Measurements from ENCODE around the gene IFRD2.
"Not testable (repeated sequence)": the region's sequence is repeated elsewhere in the genome, so short reads cannot be mapped to it uniquely, and the experiment has no call there.

The IFRD2 gene

DNA sequence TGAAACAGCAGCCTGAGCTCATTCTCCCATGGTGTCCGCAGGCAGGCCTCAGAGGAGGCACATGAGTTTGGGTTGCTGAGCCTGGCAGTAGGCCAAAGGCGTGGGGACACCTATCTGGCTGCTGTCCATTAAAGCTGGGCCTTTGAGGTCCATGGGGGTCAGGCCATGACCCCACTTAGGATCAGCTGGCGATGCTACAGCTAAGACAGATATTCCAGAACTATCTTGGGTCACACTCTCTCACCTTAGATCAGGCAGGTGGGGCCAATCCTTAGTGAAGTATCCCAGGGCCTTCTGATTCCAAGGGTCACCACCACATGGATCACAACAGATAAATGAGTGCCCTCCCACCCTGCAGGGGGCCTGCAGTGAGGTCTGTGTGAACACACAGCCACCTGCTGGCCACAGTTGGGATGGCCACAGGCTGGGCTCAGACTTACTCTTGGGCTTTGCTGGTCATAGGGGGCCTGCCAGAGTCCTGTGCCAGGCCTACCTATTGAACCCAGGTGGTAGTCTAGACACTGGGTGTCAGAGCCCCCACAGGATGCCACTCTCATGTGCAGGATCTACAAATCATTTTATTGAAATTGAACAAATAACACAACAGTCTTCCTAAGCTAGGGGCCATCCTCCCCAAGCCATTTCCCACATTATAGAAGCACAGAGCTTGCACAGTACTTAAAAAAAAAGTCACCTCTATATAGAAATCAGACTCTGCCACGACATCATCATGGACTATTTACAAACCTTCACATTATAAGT lies 32.3 kb upstream of the IFRD2 start:
- DNase-seq: peak; percentile 3

DNA sequence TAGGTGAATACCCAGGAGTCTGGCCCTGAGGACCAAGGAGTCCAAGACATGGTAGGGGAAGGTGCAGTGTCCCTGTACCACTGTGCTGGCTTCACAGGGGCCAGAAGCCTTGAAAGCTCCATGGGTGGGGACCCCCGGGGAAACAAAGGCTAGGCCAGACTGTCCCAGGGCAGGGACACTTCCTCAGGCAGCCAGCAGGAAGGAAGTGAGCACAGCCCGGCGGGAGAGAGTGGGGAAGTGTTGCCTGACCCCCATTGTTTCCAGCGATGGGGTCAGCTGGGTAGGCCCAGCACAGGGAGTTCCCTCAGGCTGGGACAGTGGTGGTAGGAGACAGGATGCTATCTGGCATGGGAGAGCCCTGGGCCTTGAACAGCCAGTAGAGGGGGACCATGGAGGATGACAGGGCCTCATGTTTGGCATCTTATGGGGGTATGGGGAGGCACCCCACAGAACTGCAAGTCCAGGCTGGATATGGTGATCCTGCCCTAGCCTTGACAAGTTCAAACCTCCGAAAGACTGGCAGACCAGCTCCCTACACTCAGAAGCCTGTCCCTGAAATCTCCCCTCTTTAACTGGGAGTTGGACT lies 31.5 kb upstream of the IFRD2 start:
- no peak for DNase-seq

DNA sequence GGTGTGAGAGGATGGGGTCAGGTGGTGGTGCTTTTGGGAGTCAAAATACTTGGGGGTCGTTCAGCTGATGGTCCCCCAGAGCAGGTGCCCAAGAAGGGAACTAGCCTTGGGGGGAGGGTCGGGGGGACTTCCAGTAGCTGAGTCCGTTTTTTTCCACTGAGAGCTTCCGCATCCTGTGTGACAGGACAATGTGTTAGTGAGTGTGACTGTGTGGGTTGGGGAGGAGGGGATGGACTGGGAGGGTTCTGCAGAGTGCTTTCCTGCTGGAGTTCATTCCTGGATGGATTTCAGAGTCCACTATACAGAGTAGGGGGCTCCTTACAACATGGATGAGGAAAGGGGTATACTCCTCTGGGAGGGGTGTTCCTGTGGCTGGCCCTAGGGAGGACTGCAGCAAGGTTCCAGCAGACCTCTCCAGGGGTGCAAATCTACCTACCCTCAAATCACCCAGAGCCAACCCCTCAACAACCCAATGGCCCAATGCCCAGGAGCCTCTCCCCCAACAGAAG lies 30.9 kb upstream of the IFRD2 start:
- no peak for DNase-seq

DNA sequence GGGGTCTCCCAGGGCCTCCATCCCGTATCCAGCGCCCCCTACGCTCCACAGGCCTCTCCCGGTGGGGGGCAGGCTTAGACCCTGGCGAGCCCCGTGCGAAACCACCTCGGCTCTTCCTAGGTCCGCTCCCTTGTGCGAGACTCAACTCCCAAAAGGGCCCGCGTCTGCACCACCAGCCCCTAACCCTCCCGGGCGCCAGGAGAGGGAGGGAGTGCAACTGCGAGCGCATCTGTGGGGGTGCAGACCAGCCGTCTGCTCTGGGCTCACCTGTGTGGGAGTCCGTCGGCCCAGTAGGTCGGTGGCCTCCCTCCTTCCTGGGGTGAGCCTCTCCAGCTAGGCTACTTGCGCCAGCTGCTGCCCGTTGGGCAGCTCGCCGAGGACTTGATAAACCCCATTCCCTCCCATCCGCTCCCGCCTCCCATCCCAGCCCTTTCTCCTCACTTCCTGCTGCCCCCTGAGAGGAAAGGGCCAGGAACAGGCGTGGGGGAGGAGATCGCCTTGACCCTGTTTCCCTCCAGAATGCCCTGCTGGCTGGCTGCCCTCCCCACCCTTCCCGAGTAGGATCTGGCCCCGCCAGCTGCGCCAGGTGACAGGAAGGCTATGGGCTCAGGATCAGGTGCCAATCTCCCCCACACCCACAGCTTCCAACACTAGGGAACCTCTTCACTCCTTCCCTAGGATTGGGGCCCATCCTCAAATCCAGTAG lies 30.3 kb upstream of the IFRD2 start, which contains the start of gene HYAL2:
Gene HYAL2, minus strand, starts transcription at position 360 of the 706 bp plus-strand sequence. CDS start 2,256 bp downstream, outside the sequence.
- DNase-seq: no peak

DNA sequence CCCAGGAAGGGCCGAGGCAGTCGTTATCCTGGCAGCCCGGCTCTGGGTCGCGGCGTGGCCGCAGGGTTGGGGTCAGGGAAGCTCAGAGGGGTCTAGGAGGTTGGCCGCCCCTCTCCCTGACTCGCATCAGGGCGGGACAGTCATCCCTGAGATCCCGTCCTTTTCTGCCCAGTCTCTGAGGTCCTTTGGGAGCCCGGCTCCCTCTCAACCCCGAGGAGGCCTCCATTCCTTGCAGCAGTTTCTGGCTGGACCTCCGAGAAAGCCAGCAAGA lies 29.8 kb upstream of the IFRD2 start:
- DNase-seq: no peak

DNA sequence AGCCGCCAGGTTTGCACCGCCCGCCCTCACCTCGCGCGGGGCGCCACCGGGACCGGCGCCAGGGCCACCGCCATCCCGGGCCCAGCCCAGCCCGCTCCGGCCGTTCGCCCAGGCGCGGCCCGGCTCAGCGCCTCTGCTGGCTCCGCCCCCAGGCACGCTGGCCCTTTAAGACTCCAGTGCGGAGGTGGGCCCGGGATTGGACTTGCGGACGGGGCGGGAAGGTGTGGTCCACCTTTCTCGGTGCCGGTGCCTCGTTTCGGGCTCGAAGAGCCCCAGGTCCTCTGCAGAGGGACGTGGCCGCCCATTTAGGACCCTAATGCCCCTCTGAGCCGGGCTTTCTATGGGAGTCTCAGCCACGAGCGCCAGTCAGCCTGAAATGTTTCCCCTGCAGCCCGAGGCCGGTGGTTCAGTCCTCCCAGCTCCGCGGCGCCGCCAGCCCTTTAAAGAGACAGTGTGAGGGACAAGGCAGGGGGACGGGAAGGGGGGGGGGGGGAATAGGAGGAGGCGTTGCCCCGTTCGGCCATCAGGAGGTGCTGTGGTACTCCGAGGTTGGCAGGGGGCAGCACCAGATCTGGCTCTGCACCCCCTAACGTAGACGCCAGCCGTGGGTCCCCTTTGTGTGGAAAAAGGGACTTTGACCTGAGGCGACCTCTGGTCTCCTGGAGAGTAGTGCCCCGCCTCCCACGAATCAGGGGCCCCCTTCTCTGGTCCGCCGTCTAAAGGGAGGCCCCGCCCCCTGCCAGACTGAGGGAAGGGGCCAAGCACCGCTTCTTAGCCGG lies 29.3 kb upstream of the IFRD2 start:
- DNase-seq: no peak

DNA sequence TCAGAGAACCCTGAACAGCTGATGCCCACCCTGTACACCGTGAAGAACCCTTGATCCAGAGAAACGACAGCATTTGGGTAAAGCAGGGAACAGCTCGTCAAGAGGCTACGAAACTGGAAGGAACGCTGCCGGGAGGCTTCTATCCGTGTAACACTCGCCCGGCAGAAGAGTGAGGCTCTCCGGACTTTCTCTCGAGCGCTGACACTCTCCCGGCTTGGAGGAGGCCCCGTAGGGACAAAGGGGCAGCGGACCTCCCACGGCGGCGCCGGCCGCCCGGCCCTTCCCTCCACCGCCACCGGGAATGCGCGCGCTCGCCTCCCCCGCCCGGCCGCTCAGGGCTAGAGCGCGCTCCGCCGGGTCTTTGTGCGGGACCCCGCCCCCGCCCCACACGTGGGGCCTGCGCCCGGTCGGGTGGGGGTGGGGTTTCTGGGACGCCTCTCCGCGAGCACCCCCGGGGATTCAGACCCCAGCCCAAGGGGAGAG lies 28.7 kb upstream of the IFRD2 start:
- no peak for DNase-seq

DNA sequence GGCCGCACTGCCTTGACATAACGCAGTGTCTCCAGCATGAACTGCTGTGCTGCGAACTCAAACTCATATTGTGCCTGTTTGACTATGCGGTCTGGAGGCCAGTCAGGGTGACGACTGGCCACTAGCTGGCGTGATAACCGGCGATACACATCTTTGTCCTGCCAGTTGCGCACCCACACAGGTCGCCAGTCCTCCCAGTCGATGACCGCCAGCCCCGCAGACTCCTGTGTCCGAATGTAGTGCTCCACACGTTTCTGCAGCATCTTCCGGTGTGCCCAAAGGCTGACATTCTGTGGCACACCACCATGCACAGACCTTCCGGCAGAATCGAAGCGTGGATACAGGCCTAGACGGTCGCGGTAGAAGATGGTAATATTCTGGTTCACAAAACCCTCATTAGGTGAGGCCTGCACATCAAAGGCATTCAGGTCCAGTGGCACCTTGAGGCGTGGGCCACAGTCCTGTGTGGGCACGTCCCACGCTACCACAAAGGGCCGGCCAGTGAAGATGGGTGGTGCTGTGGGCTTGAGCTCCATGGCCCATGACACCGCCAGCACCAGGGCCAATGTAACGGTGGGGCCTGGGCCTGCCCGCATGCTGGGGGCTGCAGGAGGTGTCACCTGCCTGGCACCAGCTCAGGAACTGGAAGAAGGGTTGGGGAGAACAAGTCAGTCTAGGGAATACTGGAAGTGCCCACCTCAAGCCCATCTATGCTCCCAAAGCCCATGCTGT lies 27.8 kb upstream of the IFRD2 start:
- DNase-seq: no peak

DNA sequence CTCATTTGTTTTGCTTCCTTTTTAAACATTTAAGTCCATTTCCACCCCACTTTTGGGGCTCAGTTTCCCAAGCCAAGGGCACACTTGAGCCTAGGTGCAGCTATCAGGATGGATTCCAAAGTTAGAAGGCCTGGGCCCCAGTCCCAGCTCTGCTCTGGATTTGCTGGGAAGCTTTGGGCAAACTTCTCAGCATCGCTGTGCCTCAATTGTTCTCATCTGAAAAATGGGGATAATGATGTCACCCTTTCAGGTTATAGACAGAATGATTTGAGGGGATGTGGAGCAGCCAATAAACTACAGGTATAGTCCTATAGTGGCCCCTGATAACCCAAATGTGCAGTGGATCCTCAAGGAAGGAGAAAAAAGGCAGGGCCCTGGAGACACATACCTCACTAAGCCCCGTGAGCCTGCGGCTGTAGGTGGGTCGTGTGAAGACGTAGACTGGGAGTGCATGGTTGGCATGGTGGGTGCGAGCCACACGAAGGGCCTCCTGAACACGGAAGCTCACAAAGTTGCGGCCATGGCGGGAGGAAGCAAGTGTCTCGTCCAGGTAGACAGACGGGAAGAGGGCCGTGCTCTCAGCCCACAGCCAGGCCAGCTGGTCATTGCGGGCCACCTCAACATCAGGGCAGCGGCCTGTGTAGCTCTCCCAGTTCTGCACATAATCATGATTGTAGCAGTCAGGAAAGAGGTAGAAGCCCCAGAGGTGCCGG lies 27.1 kb upstream of the IFRD2 start:
- DNase-seq: no peak

DNA sequence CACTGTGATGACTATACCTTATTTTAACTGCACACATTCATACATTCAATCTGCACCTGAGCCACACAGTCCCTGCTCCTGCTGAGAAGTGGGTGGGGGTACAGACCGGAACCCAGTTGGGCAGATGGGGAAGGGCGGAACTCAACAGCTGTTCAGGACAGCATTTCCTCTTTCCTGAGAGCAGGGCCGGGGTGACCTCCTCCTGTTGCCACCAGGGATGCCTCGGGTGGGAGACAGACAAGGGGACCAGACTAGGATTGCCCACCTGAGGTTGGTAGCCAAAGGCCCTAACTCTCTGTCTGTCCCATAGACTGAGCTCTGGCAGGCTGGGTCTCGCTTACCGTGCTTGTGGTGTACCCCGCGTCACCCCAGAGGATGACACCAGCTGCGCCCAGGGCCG lies 26.4 kb upstream of the IFRD2 start:
- no peak for DNase-seq

DNA sequence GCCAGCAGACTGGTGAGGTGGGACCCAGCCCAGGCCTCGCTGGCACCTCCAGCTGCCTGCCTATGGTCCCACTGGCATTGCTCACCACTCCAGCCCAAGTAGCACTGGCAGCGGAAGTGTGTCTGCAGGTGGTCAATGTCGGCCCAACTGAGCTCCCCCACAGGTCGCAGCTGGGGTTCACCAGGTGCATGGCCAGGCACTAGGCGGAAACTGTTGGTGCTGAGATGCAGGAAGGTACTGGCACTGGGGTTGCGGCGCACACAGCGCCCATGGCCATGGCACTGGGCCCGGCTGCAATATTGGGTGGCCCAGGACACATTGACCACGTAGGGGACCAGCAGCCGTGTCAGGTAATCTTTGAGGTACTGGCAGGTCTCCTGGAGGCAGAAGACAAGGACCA lies 25.9 kb upstream of the IFRD2 start:
- no peak for DNase-seq

DNA sequence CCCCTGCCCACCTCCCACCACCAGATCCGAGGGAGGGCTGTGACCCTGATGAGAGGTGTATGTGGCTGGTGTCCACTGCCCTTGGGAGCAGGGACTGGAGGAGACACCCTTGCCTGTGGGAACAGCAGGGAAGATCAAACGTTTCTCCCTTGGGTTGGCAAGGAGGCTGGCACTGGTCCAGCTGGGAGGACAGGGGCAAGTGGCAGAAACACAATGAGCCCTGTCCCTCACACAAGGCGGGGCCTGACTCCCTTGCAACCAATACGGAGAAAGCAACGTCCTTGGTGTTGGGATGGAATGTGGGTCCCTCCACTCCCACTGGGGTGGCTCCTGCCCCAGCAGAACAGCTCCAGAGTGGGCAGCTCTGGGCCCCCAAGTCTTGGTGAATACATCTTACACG lies 25.1 kb upstream of the IFRD2 start:
- no peak for DNase-seq

DNA sequence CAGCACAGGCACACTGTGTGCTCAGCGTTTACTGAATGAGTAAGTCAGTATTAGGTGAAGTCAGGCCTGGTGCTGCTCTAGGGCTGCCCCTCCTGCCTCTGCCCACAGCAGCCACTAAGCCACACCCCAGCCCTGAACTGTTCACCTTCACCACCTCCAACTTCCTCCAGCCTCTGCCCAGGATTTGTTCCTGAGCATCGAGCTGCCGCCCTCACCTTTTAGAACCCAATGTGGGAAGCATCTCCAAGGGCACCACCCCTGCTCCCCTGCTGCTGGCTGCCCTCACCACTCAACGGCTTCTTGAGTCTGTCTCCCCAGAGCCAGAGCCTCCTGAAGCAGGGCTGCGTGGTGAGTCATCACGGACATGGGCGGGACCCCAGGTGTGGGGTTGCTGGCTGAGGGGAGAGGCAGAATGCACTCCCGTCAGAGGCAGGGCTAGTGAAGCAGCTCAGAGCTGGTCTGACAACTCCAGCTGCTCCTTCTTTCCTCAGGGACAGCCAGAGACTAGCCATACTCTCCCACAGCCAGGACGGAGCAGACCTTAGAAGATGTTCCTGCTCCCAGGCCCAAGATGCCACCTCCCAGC lies 24.5 kb upstream of the IFRD2 start:
- no peak for DNase-seq

DNA sequence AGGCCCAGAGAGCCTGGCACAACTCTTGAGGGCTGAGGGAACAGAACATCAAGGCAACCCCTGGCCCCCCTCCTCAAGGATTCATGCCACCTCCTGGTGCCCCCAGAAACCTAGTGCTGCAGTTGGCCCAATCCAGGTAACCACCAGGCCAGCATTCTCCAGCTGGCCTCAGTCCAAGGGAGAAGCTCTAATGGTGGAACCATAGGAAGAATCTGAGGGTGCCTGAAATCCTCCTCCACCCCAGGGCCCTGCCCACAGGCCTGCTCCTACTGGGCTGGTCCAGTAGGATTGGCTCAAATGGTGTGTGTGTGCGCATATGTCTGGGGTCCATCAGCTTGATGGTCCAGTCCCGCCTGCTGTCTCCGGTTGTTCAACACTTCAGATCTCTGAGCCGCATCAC lies 22.6 kb upstream of the IFRD2 start:
- no peak for DNase-seq

DNA sequence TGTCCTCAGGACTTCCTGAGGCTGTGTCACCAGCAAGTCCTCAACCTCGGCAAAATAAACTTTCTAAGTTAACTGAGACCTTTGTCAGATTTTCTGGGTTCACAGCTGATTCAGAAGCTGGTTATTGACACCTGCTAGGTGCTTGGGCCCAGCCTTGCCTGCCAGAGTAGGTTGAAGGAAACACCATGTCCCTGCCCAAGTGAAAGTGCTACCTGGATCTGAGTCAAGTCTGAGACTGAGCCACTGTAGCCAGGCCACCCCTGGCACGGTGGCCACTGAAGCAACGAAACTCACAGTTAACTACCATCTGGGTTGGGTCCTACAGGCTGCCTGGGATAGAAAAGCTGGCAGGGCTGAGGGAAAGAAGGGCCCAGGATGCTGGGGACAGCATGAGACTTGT lies 22.1 kb upstream of the IFRD2 start:
- no peak for DNase-seq

DNA sequence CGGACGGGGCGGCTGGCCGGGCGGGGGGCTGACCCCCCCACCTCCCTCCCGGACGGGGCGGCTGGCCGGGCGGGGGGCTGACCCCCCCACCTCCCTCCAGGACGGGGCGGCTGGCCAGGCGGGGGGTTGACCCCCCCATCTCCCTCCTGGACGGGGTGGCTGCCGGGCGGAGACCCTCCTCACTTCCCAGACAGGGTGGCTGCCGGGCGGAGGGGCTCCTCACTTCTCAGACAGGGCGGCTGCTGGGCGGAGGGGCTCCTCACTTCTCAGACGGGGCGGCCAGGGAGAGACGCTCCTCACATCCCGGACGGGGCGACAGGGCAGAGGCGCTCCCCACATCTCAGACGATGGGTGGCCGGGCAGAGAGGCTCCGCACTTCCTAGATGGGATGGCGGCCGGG lies 19.8 kb upstream of the IFRD2 start:
- not testable (repeated sequence) for DNase-seq

DNA sequence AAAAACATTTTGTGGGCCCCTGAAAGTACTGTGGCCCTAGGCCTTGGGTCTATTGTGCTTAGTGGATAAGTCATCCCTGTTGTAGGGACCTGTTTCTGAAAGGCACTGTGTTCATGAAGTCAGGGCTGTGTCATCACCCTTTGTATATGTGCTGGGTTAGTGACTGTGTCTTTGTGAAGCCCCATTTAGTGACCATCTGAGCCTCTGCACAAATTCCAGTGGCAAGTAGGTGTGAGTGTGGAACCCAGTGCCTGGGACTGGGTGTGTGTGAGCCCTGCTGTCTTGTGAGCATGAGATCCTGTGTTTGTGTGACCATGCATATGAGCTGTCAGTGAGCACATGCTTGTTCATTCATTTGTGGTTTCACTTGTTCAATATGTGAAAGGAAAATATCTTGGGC lies 12.4 kb upstream of the IFRD2 start:
- no peak for DNase-seq

DNA sequence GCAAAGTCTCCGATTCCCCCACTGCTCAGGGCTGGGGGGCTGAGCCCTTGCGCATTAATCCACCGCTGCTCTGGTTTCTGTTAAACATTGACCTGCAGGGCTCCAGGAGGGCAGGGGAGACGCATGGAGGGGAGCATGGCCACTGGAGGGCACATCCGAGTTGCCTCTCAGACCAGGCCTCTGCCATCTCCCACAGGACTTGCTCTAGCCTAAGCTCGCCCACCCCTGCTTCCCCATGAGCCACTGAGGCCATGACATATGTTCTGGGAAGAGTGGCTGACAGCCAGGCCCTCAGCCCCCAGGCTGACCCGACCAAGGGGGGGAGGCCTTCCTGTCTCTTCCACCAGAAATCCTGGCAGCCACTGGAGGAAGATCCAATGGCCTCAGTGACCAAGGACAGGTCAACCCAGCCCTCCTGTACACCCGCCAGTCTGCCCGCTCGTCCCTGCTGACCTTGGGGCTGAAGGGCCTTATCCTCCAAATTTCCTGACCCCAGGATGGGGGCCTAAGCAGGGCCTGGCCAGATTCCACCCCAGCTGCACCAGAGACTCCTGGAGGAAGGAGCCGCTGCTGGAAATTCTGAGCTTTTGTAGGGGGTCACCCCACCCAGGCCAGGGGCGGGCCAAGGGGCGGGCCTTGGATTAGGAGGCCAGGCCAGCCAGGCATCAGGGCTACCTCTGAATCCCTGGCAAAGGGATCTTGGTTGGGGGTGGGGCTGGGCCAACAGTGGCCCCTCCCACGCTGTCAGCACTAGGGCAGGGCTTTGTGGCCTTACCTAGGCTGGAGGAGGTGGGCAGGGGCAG lies 11.0 kb upstream of the IFRD2 start, which contains the start of gene HYAL1:
Gene HYAL1, minus strand, starts transcription at position 562 of the 803 bp plus-strand sequence. CDS start 618 bp downstream, outside the sequence.
- no peak for DNase-seq

DNA sequence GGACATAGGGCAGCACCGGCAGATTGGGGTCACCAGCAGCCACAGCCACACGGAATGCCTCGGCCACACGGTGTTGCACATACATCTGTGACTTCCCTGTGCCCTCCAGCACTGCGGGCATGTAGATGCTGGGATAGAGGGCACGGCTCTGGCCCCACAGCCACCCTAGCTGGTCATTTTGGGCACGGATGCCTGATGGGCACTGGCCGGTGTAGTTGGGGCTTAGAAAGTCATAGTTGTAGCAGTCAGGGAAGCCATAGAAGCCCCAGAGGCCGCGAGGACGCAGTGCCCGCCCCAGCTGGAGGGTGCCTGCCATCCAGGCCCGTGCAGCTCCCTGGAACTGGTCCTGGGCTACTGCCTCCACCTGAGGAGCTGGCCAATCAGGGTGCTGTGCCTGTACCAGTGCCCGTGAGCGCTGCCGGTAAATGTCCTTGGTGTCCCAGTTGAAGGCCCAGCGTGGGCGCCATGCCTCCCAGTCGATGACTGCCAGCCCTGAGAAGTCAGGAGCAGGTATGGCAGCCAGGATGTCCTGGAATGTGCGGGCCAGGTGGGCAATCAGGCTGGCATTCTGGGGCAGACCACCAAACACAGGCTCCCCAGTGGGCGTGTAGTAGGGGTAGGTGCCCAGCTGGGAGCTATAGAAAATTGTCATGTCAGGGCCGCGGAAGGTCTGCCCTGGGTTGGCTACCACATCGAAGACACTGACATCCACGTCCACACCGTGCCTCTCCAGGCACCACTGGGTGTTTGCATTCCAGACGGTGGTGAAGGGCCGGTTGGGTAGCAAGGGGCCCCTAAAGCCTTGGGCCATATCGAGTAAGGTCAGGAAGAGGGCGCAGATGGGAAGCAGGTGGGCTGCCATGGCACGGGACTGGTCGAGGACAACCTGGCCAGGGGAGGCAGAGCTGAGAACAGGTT lies 10.1 kb upstream of the IFRD2 start:
- no peak for DNase-seq

All from NCI-H524 treated with DMSO at 0.1 percent for 48 hours (cell line).